Measurements from ENCODE around the gene ZNF599. TPM values are rescaled to one million over a fixed set of nuclear protein-coding genes. Genes with fewer than 3 reads are reported as not detected.

ZNF599 gene
- total and polyA plus RNA-seq, 2 donors (not counting 1 experiment from before 2014, with no cell fraction given), result 6.0 to 7.6 TPM

GRCh38 chr19:34733746-34734536, 39.1 kb downstream of the ZNF599 start, which contains the start of gene ZNF181:
Gene ZNF181 (plus strand): TSS chr19:34734243. CDS start chr19:34735038, 795 bp downstream.
- CTCF ChIA-PET, result interaction anchor here (1.1 kb wide), 1 partner anchor 57 kb away, joined by 4 read pairs; the partner anchor contains the start of genes SCGB2B2 and ZNF302
- peak within 1 kb of the TSS; percentile 96 for H3K27ac Mint-ChIP-seq
- Histone ChIP-seq H3K27ac (ENCODE audit: low read length in 2 of 2) (peak within 1 kb of the TSS; percentile 73 to 91), H3K79me2 (ENCODE audit: control insufficient read depth, insufficient read depth, low read length) (peaks cover 12% of the 10 kb centered on the region), H3K9me3 (ENCODE audit: control extremely low read depth in 1 of 3, control insufficient read depth in 2 of 3, insufficient read depth in 1 of 3, low read length in 2 of 3) (peaks cover 0 to under 1% (median 0%) of the 10 kb centered on the region in 3 donors), H3K36me3 (replicated peaks in 1 of 2; ENCODE audit: control extremely low read depth in 1 of 2, control insufficient read depth in 1 of 2, extremely low read depth in 1 of 2, insufficient read depth in 2 of 2, low read length in 1 of 2) (peaks cover under 1 to 13% of the 10 kb centered on the region in 2 experiments), H3K27me3 (replicated peaks in 1 of 4; ENCODE audit: control extremely low read depth in 1 of 4, control insufficient read depth in 3 of 4, insufficient read depth in 4 of 4, low read length in 3 of 4) (no peaks in the 10 kb centered on the region), H3K4me2 (replicated peaks; ENCODE audit: low read depth, low read length, poor library complexity, severe bottlenecking) (peak within 1 kb of the TSS; percentile 72), H2AFZ (ENCODE audit: insufficient read depth, low read depth, low read length, poor library complexity, severe bottlenecking) (peak within 1 kb of the TSS; percentile 84), H4K20me1 (ENCODE audit: control insufficient read depth, insufficient read depth, low read length, poor library complexity, severe bottlenecking) (no peaks in the 10 kb centered on the region), H3K9ac (ENCODE audit: low read length) (peak within 1 kb of the TSS; percentile 78), H3K4me3 (ENCODE audit: control extremely low read depth in 1 of 5, extremely low read depth in 1 of 5, insufficient read depth in 1 of 5, low read depth in 2 of 5, low read length in 4 of 5) (peak within 1 kb of the TSS; percentile 65 to 87 (median 80)), H3K4me1 (ENCODE audit: control insufficient read depth in 2 of 2, insufficient read depth in 2 of 2, low read length in 2 of 2) (peaks cover 15 to 25% of the 10 kb centered on the region in 2 donors)
- TF ChIP-seq EZH2 (IDR thresholded peaks at IDR 0.05; ENCODE audit: borderline replicate concordance, insufficient read depth, low read depth, low read length, poor library complexity, severe bottlenecking), result no peak
- no peak for TF ChIP-seq CTCF (IDR thresholded peaks at IDR 0.05)
- intact Hi-C loops (cut with micrococcal nuclease), result loop anchor here (1.0 to 10.0 kb wide), 4 partner anchors 39 to 1951 kb away; partner anchors contain the start of genes GRAMD1A, ZNF567 and ZNF599
- H3K27me3 Mint-ChIP-seq, result no peaks in the 10 kb centered on the region
- POLR2A ChIA-PET, result no interaction called here
- WGBS (ENCODE audit: insufficient coverage), result under 1% methylated on average over 59 of the region's 67 CpGs
- no peaks in the 10 kb centered on the region for H3K9me3 Mint-ChIP-seq (ENCODE audit: insufficient read depth)
- peaks cover 25% of the 10 kb centered on the region for H3K4me1 Mint-ChIP-seq
- ATAC-seq (ENCODE audit: low read depth) (peak; percentile 86), DNase-seq (peak; percentile 89)
- H3K4me3 Mint-ChIP-seq, result peak within 1 kb of the TSS; percentile 97
